ENCODE data around the gene MTX1.
"Not testable (repeated sequence)": the region's sequence is repeated elsewhere in the genome, so short reads cannot be mapped to it uniquely, and the experiment has no call there.

MTX1 gene

GRCh38 chr1:155189926-155190325, 18.6 kb upstream of the MTX1 start:
- DNase-seq (ENCODE audit: low read depth): not testable (repeated sequence)

DNA sequence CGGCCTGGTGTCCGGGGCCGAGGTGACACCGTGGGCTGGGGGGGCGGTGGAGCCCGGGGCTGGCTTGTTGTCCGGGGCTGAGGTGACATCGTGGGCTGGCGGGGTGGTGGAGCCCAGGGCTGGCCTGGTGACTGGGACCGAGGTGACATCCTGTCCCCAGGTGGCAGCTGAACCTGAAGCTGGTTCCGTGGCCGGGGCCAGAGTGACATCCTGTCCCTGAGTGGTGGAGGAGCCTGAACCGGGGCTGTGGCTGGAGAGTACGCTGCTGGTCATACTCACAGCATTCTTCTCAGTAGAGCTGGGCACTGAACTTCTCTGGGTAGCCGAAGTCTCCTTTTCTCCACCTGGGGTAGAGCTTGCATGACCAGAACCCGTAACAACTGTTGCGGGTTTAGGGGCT, 16.6 kb upstream of the MTX1 start:
- DNase-seq (ENCODE audit: low read depth): no peak

DNA sequence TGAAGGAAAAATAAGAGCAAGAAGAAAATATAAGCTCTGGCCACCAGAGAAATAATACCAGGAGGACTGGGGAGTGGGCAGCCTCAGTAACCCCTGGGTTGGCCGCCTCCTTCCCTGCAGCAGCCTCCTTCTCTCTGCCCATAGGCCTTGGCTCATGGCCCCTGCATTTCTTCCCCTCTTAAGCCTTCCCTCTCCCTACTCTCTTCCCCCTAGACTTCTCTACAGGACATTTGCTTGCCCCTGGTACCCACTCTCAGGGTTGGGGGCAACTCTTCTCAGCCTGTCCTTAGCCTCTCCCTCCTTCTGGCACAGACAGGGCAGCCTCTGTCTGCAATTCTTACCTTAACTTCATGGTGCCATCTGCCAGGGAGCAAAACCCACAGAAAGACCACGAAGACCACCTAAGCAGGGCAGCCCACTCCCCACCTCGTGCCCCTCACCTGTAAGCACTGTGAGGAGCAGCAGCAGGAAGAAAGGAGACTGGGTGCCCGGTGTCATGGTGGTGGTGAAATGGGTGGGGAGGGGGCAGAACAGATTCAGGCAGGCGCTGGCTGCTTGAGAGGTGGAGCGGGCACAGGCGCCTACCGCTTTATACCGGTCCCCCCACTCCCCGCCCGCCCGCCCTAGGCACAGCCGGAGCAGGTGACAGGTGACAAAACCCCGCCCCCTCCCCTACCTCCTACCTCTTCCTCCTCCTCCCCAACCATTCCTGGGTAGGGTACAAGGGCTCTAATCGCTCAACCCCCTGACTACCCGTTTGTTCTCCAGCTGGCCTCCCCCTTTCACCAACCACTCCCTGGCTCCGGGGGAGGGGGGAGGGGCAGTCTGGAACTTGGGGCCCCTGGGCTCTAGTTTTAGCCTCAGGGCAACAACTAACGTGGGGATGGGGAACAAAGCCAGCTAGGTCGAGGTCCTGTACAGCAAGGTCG, 15.9 kb upstream of the MTX1 start:
- no peak for DNase-seq (ENCODE audit: low read depth)

- no peak for DNase-seq (ENCODE audit: low read depth)
These were observed 15.1 kb upstream of the MTX1 start for GRCh38 chr1:155193275-155193990.

GRCh38 chr1:155193991-155194240, 14.6 kb upstream of the MTX1 start:
- DNase-seq (ENCODE audit: low read depth): not testable (repeated sequence)

GRCh38 chr1:155195201-155196102, 13.0 kb upstream of the MTX1 start:
- DNase-seq (ENCODE audit: low read depth): no peak

DNA sequence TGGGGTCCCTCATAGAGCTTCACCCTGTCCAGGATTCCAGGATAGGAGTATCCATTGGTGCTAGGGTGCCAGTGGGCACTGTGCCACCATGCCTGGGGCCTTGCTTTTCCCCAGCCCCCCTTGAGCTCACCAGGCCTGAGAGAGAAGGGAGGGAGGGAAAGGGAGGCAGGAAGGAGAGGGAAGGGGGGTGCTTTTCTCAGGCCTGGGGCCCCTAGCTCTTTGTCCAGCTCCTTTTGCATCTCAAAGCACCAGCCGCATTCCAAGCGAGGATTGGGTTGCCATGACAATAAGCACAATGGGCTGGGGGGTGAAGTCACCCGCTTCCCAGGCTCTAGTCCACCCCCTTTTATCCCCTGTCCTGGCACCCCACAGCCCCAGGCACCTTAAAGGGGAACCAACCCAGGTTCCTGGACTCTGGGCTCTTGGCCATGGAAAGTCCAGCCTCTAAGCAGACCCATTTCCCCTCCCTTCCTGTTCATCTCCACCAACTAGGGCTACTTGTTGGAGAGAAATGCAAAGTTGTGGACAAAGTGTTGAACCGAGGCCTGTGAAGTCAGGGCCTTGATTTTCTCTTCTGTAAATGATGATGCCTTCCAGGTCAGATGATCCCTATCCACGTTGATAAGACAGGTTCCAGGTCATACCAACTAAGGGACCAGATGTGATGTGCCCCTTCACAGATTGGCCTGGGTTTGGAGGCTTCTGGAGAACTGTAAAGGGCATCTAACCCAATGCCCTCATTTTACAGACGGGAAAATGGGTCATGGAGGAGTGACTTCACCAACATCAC, 12.2 kb upstream of the MTX1 start:
- DNase-seq (ENCODE audit: low read depth): no peak

- DNase-seq (ENCODE audit: low read depth): no peak
These were observed 11.4 kb upstream of the MTX1 start for GRCh38 chr1:155196893-155197638.

DNA sequence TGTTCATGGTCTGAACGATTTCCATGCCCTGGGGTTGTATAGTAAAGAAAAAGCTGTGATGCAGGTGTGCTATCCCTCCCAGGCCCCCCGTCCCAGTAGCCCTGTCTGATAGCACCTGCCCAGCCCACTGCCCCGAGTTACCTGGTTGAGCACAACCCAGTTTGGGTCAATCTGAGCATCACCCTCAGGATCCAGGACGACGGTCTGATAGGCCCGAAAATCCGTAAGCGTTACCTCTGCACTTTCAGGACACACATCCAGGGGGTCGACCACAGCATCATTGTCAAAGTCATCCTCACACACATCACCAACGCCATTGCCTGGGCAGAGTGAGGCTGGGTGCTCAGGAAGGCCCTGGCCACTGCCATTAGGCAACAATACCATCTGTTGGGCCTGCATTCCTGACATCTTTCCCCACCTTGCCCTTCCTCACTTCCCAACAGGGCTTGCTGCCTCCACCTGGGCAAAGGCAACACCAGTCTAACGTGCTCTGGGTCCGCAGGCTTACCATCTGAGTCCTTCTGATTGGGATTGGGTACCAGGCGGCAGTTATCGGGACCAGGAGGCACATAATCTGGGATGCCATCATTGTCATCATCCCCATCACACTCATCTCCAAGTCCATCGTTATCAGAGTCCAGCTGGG, 10.5 kb upstream of the MTX1 start:
- no peak for DNase-seq (ENCODE audit: low read depth)

- DNase-seq (ENCODE audit: low read depth): no peak
These were observed 10.0 kb upstream of the MTX1 start for GRCh38 chr1:155198547-155198906.

DNA sequence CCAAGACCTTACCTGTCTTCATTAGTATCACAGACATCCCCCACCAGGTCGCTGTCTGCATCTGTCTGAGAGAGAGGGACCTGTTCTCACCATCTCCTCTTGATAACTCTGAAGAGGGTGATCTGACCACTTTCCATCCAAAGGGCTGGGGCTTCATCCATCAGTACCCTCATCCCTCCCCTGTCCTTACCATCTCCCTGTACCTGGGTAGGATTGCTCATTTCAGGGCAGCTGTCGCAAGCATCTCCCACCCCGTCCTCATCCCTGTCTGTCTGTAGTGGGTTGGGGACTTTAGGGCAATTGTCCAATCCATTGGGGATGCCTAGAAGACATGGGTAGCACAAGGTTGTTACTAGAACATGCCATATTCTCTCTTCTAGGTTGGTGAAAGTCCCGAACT, 8.7 kb upstream of the MTX1 start:
- no peak for DNase-seq (ENCODE audit: low read depth)

DNA sequence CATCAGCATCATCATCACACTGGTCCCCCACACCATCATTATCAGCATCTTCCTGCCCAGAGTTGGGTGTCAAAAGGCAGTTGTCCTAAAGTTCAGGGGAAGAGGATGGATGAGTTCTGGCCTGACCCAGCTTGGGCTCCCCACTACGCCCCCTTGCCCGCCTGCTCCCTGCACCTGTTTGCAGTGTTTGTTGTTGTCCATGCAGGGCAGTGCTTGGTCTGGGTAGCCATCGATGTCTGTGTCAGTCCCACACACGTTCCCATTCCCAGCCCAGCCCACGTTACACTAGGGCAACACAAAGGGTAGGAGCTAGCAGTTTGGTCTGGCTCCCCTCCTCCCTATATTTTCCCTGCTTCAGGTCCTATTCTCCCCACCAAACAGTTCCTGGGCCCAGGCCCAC, 7.6 kb upstream of the MTX1 start:
- DNase-seq (ENCODE audit: low read depth): no peak

DNA sequence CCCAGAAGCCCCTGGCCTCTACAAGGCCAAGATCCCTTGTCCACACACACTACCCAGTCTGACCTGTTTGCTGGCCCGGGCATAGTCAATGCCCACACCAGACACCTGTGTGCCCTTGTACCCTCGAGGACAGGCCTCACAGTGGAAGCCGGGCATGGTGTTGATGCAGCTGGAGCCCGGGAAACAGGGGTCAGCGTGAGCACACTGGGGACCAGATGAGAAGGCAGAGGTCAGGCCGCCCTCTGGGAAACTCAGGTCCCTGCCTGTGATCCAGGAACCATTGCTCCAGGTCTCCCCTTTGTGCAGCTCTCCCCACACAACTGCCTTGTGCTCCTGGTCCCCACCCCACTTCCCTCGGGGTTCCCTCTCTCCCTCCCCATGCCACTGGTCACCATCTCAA, 6.3 kb upstream of the MTX1 start:
- DNase-seq (ENCODE audit: low read depth): no peak

GRCh38 chr1:155202731-155203515, 5.6 kb upstream of the MTX1 start:
- DNase-seq (ENCODE audit: low read depth): no peak

- no peak for DNase-seq (ENCODE audit: low read depth)
These were observed 3.5 kb upstream of the MTX1 start for GRCh38 chr1:155205035-155205434.

GRCh38 chr1:155205969-155206593, 2.4 kb upstream of the MTX1 start:
- DNase-seq (ENCODE audit: low read depth): no peak

DNA sequence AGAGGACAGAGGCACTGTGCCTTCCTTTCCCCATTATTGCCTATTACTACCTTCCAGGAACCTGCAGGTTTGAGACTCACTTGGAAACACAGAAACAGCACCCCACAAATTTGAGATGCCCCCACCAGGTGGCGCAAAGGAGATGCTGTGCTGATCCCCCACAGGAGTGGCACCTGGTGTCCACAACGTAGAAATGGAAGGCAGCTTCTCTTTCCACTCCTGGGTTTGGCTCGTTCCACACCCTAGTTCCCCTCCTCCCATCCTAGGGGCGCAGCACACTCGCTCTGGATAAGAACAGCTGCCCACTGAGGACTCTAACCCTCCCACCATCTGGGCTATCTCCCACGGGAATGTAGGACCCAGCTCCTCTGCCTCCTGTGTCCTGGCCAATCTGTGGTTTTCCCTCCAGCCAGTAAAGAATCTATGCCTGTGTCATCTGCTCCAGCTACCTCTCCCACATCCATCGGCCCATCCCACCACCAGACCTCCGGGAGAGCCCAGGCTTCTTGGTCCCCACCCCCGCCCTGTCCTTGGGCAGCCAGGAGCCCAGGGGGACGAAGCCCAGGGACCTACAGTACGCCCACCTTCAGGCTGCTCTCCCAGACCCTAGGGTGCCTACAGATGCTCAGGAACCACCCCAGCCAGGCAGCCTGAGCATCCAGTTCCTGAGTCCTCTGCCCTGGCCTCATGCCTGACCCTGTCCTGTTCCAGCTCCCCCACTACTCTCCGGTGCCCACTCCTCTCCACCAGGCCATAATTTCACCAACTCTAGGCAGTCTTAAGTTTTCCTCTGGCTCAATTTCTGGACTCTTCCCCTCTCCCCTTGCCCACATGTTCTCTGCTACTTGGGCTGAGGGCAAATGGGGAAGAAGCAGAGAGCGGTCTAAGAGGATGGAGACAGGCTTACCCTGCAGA, 1.3 kb upstream of the MTX1 start:
- no peak for DNase-seq (ENCODE audit: low read depth)

DNA sequence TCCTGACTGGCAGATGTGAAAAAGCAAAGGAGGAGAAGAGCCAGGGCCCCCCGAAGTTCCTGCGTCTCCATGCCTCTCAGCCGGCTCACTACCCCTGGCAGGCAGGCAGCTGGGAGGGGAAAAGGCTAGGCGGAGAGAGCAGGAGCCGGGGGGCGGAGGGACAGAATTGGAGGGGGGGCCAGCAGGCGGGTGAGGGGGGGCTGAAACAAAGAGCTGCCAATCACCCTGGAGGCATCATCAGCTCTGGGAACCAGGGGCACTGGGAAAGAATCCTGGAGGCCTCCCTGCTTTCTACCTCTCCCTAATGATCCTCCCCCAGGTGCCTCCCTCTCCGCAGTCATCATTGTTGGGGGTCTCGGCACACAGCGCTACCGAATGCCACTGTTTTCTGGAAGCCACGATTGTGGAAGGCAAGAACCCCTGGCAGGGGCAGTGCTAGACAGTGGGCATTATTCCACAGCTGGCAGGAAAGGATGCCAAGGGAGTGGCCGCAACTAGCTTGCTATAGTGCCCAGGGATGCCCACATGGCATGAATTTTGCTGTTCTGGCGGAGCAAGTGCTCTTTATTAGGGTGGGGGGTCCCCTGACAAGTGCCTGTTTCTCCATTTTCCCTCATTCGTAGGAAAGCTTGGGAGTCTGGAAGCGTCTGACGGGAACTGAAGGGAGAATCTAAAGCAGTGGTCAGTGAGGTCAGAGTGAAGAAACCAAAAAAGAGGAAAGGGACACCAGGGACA, 522 bp upstream of the MTX1 start, which contains the start of gene THBS3:
Gene THBS3 (minus strand): TSS at position 92 of the 735 bp plus-strand sequence. CDS start 21 bp downstream, at position 71.
- DNase-seq (ENCODE audit: low read depth): no peak
